Thyroid gland (tissue), 4 donors: ENCODE data around the gene NAV3. TPM values are rescaled to one million over a fixed set of nuclear protein-coding genes. Genes with fewer than 3 reads are reported as not detected.

Source experiments
- DNase-seq, 2 donors: peaks; one replicate each; pipeline ENCODE4 v3.0.0-alpha.2; 2019
- H3K27ac ChIP-seq, 3 donors: fragments of 200-600 bp; sonication (generic); 1 replicate in 2 of 3; 2 replicates in 1 of 3; pipeline ENCODE4 v1.5.1; 2016 to 2019; ENCODE audit warnings: mild to moderate bottlenecking in 1 of 3, moderate library complexity in 1 of 3
- H3K27me3 ChIP-seq: fragments of 200-600 bp; sonication (generic); one replicate; pipeline ENCODE4 v1.5.1; 2019
- H3K36me3 ChIP-seq, 2 donors: fragments of 200-600 bp; sonication (generic); one replicate each; pipeline ENCODE4 v1.5.1; 2016 to 2019
- H3K4me1 ChIP-seq, 2 donors: fragments of 200-600 bp; sonication (generic); one replicate each; pipeline ENCODE4 v1.5.1; 2017 to 2019
- H3K4me3 ChIP-seq, 3 donors: fragments of 200-600 bp; sonication (generic); replicated peaks in 1 of 3; 1 replicate in 2 of 3; 2 replicates in 1 of 3; pipeline ENCODE4 v1.5.1; 2016; ENCODE audit warnings: mild to moderate bottlenecking in 1 of 3
- H3K9me3 ChIP-seq: fragments of 200-600 bp; sonication (generic); one replicate; pipeline ENCODE4 v1.5.1; 2017
- CTCF ChIP-seq, 6 experiments: fragments of 200-600 bp in 3 of 6; fragments of 450-650 bp in 3 of 6; sonication (generic) in 3 of 6; IDR thresholded peaks; one replicate each; pipeline ENCODE4 v1.5.1; 2016 to 2019; ENCODE audit warnings: antibody characterized with exemption in 6 of 6, mild to moderate bottlenecking in 2 of 6, inconsistent platforms in 1 of 6, moderate library complexity in 1 of 6
- POLR2A ChIP-seq, 2 donors: fragments of 450-650 bp; IDR thresholded peaks; one replicate each; pipeline ENCODE4 v1.6.1; 2017; ENCODE audit warnings: antibody characterized with exemption in 2 of 2, mild to moderate bottlenecking in 2 of 2, moderate library complexity in 1 of 2
- WGBS, 2 donors: methylation state at CpG; one replicate each; pipeline ENCODE4 v1.1.5; 2017; 5-methylcytosine and 5-hydroxymethylcytosine counted together
- intact Hi-C: fragments of 100-400 bp; cut with DNase I; formaldehyde crosslinking; loops from one replicate; pipeline ENCODE4 v1.15.1; 2023
- total RNA-seq, 4 donors: library from RNA; depleted of rRNA; stranded (reverse); fragments of >200 nt; gene quantifications; one replicate each; pipeline ENCODE4 v1.2.3, GENCODE V29; 2016

Gene NAV3
- total RNA-seq, 4 donors from 2014 or later: 5.7 to 21.9 (median 7.6) TPM

DNA sequence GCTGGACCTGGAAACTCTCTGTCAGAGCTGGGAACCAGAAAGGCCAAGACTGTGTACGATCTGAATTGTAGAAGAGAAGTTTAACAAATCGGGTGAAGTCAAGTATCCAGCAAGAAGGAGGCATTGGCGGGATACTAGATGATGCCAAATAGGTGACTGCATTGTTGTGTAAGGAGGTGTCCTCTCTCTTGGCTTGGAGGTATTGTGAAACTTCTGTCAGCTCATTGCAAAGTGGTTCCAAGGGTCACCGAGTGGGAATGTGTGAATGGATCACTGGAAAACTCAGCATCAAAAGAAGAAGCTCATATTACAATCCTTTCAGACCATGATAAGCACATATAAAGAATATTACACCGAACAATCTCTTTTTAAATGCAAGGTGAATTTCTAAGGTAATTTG lies 11.7 kb downstream of the NAV3 start:
- TF ChIP-seq POLR2A (IDR thresholded peaks at IDR 0.05) (no peak), CTCF (IDR thresholded peaks at IDR 0.05) (no peak)
- Histone ChIP-seq H3K4me3 (no peak overlapping the region), H3K9me3 (no peaks in the 10 kb centered on the region), H3K4me1 (no peaks in the 10 kb centered on the region), H3K36me3 (no peaks in the 10 kb centered on the region), H3K27me3 (no peaks in the 10 kb centered on the region), H3K27ac (no peak overlapping the region)
- DNase-seq: no peak
- intact Hi-C loops: no loop called here
- 78% methylated on average over 5 of the region's 5 CpGs for WGBS, 2 donors

GRCh38 chr12:77845831-77846230 lies 15.1 kb downstream of the NAV3 start:
- 80 to 83% methylated on average over 4 of the region's 4 CpGs for WGBS, 2 donors
- intact Hi-C loops: no loop called here
- H3K4me3 ChIP-seq: no peak overlapping the region

GRCh38 chr12:77847060-77847541 lies 16.4 kb downstream of the NAV3 start:
- H3K4me3 ChIP-seq: no peak overlapping the region
- DNase-seq: no peak
- intact Hi-C loops: no loop called here
- H3K27ac ChIP-seq: peak overlapping the region in 1 of 3 donors; percentile 8
- no peaks in the 10 kb centered on the region for H3K9me3 ChIP-seq
- 59 to 61% methylated on average over 2 of the region's 2 CpGs for WGBS, 2 donors
- H3K27me3 ChIP-seq: no peaks in the 10 kb centered on the region
- H3K4me1 ChIP-seq: no peaks in the 10 kb centered on the region
- no peaks in the 10 kb centered on the region for H3K36me3 ChIP-seq
- TF ChIP-seq CTCF (IDR thresholded peaks at IDR 0.05) (no peak), POLR2A (IDR thresholded peaks at IDR 0.05) (no peak)

More at GRCh38 chr12:77845831-77846230, 15.1 kb downstream of the NAV3 start:
- Histone ChIP-seq H3K9me3 (no peaks in the 10 kb centered on the region), H3K27me3 (no peaks in the 10 kb centered on the region), H3K4me1 (no peaks in the 10 kb centered on the region), H3K36me3 (no peaks in the 10 kb centered on the region), H3K27ac (no peak overlapping the region)
- no peak for TF ChIP-seq POLR2A (IDR thresholded peaks at IDR 0.05)
- TF ChIP-seq CTCF (IDR thresholded peaks at IDR 0.05): no peak
- DNase-seq: no peak

DNA sequence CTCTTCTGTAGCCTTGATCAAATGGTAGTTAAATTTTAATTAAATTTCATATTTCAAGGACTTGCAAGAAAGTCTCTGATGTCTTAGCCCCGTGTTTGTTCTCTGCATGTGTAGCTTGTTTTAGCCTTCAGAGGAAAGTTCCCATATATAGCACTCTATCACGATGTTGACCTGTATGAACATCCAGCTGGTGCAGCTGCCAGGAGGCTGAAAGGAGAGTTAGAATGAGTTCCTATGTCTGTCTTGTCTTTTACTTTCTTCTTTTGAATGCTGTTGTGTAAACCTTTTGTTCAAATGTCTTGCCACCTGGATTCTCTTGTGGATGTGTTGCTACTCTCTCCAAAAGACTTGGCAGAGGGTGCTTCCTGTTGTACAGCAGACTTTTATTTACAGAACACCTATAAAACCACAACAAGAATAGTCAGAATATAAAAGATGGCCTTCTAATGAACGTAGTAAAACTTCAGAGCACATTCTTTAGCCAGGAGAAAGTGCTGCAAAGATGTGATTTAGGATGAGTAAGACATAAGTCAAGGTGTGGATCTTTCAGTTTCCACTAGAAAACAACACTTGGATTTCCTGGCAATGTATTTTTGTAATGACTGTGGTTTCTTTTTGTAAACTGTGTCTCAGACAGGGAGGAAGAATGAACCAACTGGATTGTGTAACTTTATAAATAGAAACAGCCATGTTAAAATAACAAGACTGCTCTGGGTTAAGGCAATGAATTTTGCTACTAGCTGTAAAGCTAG lies 17.2 kb downstream of the NAV3 start:
- 41 to 57% methylated on average over 3 of the region's 3 CpGs for WGBS, 2 donors
- no peak overlapping the region for H3K4me3 ChIP-seq
- H3K36me3 ChIP-seq: no peaks in the 10 kb centered on the region
- TF ChIP-seq CTCF (IDR thresholded peaks at IDR 0.05): no peak
- TF ChIP-seq POLR2A (IDR thresholded peaks at IDR 0.05): no peak
- no peak overlapping the region for H3K27ac ChIP-seq
- no peaks in the 10 kb centered on the region for H3K4me1 ChIP-seq
- intact Hi-C loops: no loop called here
- no peaks in the 10 kb centered on the region for H3K9me3 ChIP-seq
- no peaks in the 10 kb centered on the region for H3K27me3 ChIP-seq
- DNase-seq: no peak

DNA sequence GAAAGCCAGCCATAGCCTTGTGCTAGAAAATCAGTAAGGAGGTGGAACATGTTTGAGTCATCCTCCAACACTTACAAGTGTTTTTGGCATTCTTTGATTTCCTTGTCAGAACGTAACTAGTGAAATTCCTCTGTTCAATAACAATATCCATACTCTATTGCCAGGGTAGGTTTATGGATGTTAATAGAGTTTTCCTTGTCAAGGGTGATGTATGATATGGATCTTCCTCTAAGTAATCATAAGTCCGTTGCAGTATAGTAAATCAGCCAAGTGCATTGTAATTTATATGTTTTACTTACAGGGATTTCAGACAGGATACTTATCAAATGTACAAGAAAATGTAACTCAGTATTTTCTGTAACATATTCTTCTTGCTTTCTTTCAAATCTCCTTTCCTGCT lies 19.4 kb downstream of the NAV3 start:
- DNase-seq: no peak
- no peak overlapping the region for H3K4me3 ChIP-seq
- intact Hi-C loops: no loop called here
- no peaks in the 10 kb centered on the region for H3K9me3 ChIP-seq
- H3K27ac ChIP-seq: no peak overlapping the region
- no peaks in the 10 kb centered on the region for H3K4me1 ChIP-seq
- no peaks in the 10 kb centered on the region for H3K27me3 ChIP-seq
- no peaks in the 10 kb centered on the region for H3K36me3 ChIP-seq
- WGBS, 2 donors: 85 to 86% methylated on average over 2 of the region's 2 CpGs
- no peak for TF ChIP-seq CTCF (IDR thresholded peaks at IDR 0.05)
- no peak for TF ChIP-seq POLR2A (IDR thresholded peaks at IDR 0.05)
